Mucosa of descending colon (tissue), 3 donors: Measurements from ENCODE around the gene CX3CL1. TPM values are rescaled to one million over a fixed set of nuclear protein-coding genes. Genes with fewer than 3 reads are reported as not detected.
"Not testable (repeated sequence)": the region's sequence is repeated elsewhere in the genome, so short reads cannot be mapped to it uniquely, and the experiment has no call there.

Experiments used
- ATAC-seq: fragments of 200-7000 bp; cut with Tn5 transposase; one replicate; pipeline ENCODE4 v1.9.1; 2020; ENCODE audit warnings: mild to moderate bottlenecking, moderate library complexity
- DNase-seq, 3 donors: peaks; one replicate each; pipeline ENCODE4 v3.0.0-alpha.2; 2020
- H3K36me3 ChIP-seq: fragments of 200-600 bp; one replicate; pipeline ENCODE4 v1.8.0; 2021; ENCODE audit warnings: low read depth, mild to moderate bottlenecking
- H3K4me1 ChIP-seq: fragments of 200-600 bp; one replicate; pipeline ENCODE4 v1.8.0; 2021; ENCODE audit warnings: low read depth, mild to moderate bottlenecking
- H3K4me3 ChIP-seq: fragments of 200-600 bp; one replicate; pipeline ENCODE4 v1.8.0; 2021; ENCODE audit warnings: mild to moderate bottlenecking
- H3K9me3 ChIP-seq: fragments of 200-600 bp; one replicate; pipeline ENCODE4 v1.8.0; 2021; ENCODE audit warnings: mild to moderate bottlenecking
- intact Hi-C, 2 donors: fragments of 100-400 bp; cut with DNase I in 1 of 2; cut with micrococcal nuclease in 1 of 2; formaldehyde crosslinking; loops; one replicate each; pipeline versions ENCODE4 v1.11.0 to v1.11.1; 2022; cut with DNase I, micrococcal nuclease
- total RNA-seq, 3 donors: library from RNA; stranded (reverse); fragmentation: NEBNext Ultra II Directional in 2 of 3; extraction: Animal tissue kit (Norgen Biotek cat#: 25700) in 2 of 3; gene quantifications; one replicate each; pipeline versions ENCODE4 v1.2.1 to v1.2.4, GENCODE V29; 2021 to 2023
- TF ChIP-seq, protein P1 (sequence below): fragments of 200-600 bp; IDR thresholded peaks from one replicate; pipeline ENCODE4 v1.8.0; 2022; ENCODE audit warnings: antibody characterized with exemption, mild to moderate bottlenecking
- donor health status: DM: no; HTN: no; CAD: no; lungs with moderate emphysema.
- donor health status: DM: no; HTN: no; CAD: no.
- donor health status: DM: no; HTN: yes; CAD: no.

The CX3CL1 gene
- total RNA-seq, 3 donors from 2014 or later, result 2.6 to 10.5 (median 3.5) TPM

DNA sequence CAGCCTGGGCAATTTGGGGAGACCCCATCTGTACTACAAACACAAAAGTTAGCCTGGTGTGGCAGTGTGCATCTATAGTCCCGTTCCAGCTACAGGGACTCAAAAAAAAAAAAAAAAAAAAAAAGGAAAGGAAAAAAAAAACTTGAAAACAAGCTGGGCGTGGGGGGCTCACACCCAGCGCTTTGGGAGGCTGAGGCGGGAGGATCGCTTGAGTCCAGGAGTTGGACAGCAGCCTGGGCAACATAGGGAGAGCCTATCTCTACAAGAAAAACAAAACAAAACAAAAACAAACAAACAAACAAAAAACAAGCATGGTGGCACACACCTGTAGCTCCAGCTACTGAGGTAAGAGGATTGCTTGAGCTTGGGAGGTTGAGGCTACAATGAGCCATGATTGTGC is 19.4 kb downstream of the CX3CL1 start:
- TF ChIP-seq, protein P1, sequence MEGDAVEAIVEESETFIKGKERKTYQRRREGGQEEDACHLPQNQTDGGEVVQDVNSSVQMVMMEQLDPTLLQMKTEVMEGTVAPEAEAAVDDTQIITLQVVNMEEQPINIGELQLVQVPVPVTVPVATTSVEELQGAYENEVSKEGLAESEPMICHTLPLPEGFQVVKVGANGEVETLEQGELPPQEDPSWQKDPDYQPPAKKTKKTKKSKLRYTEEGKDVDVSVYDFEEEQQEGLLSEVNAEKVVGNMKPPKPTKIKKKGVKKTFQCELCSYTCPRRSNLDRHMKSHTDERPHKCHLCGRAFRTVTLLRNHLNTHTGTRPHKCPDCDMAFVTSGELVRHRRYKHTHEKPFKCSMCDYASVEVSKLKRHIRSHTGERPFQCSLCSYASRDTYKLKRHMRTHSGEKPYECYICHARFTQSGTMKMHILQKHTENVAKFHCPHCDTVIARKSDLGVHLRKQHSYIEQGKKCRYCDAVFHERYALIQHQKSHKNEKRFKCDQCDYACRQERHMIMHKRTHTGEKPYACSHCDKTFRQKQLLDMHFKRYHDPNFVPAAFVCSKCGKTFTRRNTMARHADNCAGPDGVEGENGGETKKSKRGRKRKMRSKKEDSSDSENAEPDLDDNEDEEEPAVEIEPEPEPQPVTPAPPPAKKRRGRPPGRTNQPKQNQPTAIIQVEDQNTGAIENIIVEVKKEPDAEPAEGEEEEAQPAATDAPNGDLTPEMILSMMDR, result no peak

DNA sequence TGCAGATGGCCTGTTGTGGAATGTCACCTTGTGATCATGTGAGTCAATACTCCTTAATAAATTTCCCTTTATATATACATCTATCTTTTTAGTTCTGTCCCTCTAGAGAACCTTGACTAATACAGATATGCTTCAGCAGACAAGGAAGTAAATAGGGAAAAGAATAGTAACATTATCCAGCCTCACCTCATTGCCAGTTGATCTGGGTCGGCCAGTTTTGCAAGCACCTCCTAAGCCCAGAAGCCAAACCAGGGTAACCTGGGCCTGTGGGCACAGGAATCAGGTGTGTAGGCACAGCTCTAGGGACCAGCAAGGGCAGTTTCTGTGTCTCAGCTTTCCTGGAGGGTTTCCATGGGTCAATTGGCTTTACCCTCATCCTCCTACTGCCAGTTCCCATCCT is 20.4 kb downstream of the CX3CL1 start:
- no peaks in the 10 kb centered on the region for H3K4me1 ChIP-seq
- intact Hi-C loops, result no loop called here
- TF ChIP-seq, protein P1, result no peak
- no peak overlapping the region for H3K4me3 ChIP-seq
- H3K9me3 ChIP-seq, result no peaks in the 10 kb centered on the region
- H3K36me3 ChIP-seq, result no peaks in the 10 kb centered on the region
- DNase-seq (no peak), ATAC-seq (peak; percentile 47)

More for the DNA sequence above, 19.4 kb downstream of the CX3CL1 start:
- intact Hi-C loops, result no loop called here
- ATAC-seq (no peak), DNase-seq (no peak)
- H3K9me3 ChIP-seq, result no peaks in the 10 kb centered on the region
- H3K36me3 ChIP-seq, result no peaks in the 10 kb centered on the region
- H3K4me1 ChIP-seq, result no peaks in the 10 kb centered on the region
- H3K4me3 ChIP-seq, result no peak overlapping the region

DNA sequence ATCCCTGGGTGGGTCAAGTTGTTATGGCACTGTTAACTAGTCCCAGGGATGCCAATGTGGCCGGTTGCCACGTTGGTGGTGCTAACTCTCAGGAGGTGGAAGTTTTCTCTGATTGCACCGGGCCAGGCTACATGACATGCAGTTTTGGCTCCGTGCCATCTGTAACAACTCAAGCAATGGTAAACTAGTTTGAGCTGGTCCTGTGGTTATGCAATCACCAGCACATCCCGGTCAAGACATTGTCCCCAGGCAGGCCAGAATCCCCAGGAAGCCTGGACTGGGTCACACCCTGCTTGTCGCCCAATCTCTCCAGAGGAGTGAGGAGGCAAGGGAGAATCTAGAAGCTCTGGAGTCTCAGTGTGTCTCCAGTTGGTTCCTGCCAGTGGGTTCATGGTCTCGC is 22.2 kb downstream of the CX3CL1 start:
- Histone ChIP-seq H3K4me1 (no peaks in the 10 kb centered on the region), H3K9me3 (no peaks in the 10 kb centered on the region), H3K36me3 (no peaks in the 10 kb centered on the region), H3K4me3 (no peak overlapping the region)
- TF ChIP-seq, protein P1, result no peak
- peak in 2 of 3 donors; percentile 41 to 74 for DNase-seq
- peak; percentile 78 for ATAC-seq
- intact Hi-C loops, result no loop called here

DNA sequence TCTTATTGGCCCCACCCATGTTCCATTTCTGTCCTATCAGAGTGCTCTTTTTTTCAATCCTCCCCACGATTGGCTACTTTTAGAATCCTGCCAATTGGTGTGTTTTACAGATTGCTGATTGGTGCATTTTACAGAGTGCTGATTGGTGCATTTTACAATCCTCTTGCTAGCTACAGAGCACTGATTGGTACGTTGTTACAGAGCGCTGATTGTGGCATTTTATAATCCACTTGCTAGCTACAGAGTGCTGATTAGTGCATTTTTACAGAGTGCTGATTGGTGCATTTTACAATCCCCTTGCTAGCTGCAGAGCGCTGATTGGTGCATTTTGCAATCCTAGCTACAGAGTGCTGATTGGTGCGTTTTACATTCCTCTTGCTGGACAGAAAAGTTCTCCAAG is 22.7 kb downstream of the CX3CL1 start:
- TF ChIP-seq, protein P1, result no peak
- Histone ChIP-seq H3K4me1 (no peaks in the 10 kb centered on the region), H3K36me3 (no peaks in the 10 kb centered on the region), H3K4me3 (no peak overlapping the region), H3K9me3 (no peaks in the 10 kb centered on the region)
- no peak for ATAC-seq
- no peak for DNase-seq
- intact Hi-C loops, result no loop called here

DNA sequence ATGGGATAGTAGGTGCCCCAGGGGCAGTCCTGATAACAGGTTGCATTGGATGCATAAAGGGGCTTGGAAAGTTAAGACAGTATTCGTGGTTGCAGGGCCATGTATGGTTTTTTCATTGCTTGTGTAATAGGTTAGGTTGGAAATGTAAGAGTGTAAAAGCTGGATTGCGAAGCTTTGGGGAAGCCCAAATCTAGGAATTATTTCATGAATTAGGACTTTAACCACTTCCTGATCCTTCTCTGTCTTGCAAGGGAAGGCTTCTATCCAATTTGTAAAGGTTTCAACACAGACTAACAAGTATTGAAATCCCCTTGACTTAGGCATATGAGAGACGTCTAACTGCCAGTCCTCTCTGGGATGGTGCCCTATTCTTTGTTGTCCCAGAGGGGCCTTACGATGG is 24.5 kb downstream of the CX3CL1 start:
- no peak for DNase-seq
- Histone ChIP-seq H3K9me3 (no peaks in the 10 kb centered on the region), H3K4me1 (no peaks in the 10 kb centered on the region), H3K36me3 (no peaks in the 10 kb centered on the region), H3K4me3 (no peak overlapping the region)
- TF ChIP-seq, protein P1, result no peak
- ATAC-seq, result no peak
- intact Hi-C loops, result no loop called here

DNA sequence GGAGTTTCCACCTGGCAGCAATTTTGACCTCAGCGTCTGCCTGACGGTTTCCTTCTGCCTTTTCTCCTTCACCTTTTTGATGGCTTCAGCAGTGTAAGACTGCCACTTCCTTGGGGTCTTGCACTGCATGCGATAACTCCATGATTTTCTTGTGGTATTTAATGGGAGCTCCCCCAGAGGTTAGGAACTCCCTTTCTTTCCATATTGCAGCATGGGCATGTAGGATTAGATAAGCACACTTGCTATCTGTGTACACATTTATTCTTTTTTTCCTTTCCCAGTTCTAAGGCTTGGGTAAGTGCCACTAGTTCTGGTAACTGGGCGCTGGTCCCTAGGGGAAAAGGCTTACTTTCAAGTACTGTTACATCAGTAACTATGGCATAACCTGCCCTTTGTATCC is 25.2 kb downstream of the CX3CL1 start:
- H3K4me3 ChIP-seq, intact Hi-C loops, H3K9me3 ChIP-seq, H3K36me3 ChIP-seq, ATAC-seq, DNase-seq, H3K4me1 ChIP-seq: not testable (repeated sequence)
